Measurements from ENCODE around the gene ZNF547. TPM values are rescaled to one million over a fixed set of nuclear protein-coding genes. Genes with fewer than 3 reads are reported as not detected.
"Not testable (repeated sequence)": the region's sequence is repeated elsewhere in the genome, so short reads cannot be mapped to it uniquely, and the experiment has no call there.

ZNF547 gene
- total RNA-seq, 2 donors from 2014 or later = 3.6 to 4.4 TPM

- no peak for DNase-seq
- intact Hi-C loops (cut with DNase I) = no loop called here
- no peak for ATAC-seq
Observed at GRCh38 chr19:57362419-57362818, 932 bp upstream of the ZNF547 start.

GRCh38 chr19:57363688-57364181 lies 384 bp downstream of the ZNF547 start:
- intact Hi-C loops (cut with DNase I) = loop anchor here in 1 of 2 donors (2.0 kb wide), 1 partner anchor 25 kb away; the partner anchor contains the start of gene ZNF548
- peak; percentile 3 to 7 for ATAC-seq
- no peak for DNase-seq

DNA sequence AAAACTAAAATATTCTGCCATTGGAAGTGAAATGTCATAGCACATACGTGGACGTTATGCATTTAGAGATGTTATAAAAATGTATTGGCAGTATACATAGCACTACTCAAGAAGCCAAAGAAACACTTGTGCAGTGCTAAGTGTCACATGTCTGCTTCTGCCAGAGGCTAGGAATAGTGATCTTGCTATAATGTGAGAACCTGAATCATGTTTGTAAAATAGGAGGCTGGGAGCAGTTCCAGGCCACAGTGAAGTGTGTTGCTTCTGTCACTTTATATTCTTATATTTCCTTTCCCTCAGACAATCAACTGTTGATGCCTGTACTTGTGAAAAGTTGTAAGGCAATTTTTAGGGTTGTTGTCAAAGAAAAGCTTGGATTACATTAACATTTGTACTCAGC lies 3.4 kb downstream of the ZNF547 start:
- ATAC-seq (no peak), DNase-seq (no peak)
- intact Hi-C loops (cut with DNase I) = no loop called here

- DNase-seq (no peak), ATAC-seq (no peak)
- intact Hi-C loops (cut with DNase I) = no loop called here
Observed at GRCh38 chr19:57374179-57374578, 10.8 kb downstream of the ZNF547 start.

DNA sequence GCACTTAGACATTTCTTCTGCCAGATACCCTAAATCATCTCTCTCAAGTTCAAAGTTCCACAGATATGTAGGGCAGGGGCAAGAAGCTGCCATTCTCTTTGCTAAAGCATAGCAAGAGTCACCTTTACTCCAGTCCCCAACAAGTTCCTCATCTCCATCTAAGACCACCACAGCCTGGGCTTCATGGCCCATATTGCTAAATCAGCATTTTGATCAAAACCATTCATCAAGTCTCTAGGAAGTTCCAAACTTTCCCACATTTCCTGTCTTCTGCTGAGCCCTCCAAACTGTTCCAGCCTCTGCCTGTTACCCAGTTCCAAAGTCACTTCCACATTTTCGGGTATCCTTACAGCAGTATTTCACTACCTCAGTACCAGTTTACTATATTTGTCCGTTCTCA lies 11.3 kb downstream of the ZNF547 start:
- intact Hi-C loops (cut with DNase I); ATAC-seq; DNase-seq: not testable (repeated sequence)

DNA sequence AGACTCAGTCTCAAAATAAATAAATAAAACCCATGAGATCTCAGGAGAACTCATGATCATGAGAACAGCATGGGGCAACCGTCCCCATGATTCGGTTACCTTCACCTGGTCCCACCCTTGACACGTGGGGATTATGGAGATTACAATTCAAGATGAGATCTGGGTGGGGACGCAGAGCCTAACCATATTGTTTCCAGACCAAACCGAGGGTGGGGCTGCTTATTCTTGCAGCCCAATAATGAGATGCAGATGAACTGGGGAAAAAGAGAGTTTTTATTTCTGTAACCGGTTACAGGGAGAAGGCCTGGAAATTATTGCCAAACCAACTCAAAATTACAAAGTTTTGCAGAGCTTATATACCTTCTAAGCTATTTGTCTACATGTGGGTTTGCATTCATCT lies 12.8 kb downstream of the ZNF547 start:
- intact Hi-C loops (cut with DNase I) = no loop called here
- no peak for ATAC-seq
- DNase-seq = no peak

DNA sequence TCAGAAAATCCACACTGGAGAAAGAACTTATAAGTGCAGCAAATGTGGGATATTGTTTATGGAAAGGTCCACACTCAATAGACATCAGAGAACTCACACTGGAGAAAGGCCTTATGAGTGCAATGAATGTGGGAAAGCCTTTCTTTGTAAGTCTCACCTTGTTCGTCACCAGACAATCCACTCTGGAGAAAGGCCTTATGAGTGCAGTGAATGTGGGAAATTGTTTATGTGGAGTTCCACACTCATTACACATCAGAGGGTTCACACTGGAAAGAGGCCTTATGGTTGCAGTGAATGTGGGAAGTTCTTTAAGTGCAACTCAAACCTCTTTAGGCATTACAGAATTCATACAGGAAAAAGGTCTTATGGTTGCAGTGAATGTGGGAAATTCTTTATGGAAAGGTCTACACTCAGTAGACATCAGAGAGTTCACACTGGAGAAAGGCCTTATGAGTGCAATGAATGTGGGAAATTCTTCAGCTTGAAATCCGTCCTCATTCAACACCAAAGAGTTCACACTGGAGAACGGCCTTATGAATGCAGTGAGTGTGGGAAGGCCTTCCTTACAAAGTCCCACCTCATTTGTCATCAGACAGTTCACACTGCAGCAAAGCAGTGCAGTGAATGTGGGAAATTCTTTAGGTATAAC lies 14.3 kb downstream of the ZNF547 start:
- ATAC-seq = no peak
- no peak for DNase-seq
- intact Hi-C loops (cut with DNase I) = no loop called here

DNA sequence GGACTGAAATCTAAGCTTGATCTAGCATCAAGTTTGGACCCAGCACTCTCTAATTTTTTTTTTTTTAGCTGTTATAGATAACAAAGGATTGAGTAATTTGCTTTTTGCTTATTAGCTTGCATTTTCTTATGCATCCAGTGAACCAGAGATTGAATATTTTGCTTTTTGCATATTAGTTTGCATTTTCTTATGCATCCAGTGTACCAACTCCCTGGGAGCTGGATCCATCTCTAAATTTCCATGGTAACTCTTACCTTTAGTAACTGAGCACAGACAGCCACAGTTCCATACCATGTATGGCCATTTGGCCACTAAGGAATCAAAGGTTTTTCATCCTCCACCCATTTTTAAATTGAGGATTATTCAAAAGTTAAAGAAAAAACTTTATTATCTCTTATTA lies 17.6 kb downstream of the ZNF547 start:
- ATAC-seq (no peak), DNase-seq (no peak)
- intact Hi-C loops (cut with DNase I) = no loop called here

DNA sequence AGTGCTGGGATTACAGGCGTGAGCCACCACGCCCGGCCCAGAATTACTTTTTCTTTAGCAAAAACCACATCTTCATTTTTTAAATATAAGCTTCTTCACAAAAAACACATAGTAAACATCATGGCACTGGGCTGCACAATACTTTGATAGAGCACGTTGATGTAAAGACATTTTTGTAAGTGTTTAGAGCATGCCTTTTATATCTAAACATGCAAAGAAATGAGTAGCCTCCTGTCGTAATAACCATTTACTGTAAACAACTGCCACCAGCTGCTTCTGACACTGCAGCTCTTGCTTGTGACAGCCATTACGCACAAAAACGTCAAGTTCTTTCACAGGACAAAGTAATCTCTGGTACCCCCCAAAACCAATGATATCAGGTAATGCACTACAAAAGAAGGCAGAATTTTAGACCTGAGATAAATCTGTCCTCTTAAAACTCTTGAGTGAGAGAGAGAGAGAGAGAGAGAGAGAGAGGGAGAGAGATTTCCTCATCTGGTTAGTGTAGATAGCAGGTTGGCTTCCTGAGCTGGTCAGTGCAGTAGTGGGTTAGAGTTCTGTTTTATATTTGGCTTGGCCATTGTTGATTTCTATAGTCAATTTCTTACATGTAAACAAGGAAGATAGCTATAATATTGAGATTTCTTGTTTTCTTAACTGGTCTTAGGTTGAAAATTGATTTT lies 19.6 kb downstream of the ZNF547 start:
- DNase-seq = no peak
- intact Hi-C loops (cut with DNase I) = no loop called here
- no peak for ATAC-seq

DNA sequence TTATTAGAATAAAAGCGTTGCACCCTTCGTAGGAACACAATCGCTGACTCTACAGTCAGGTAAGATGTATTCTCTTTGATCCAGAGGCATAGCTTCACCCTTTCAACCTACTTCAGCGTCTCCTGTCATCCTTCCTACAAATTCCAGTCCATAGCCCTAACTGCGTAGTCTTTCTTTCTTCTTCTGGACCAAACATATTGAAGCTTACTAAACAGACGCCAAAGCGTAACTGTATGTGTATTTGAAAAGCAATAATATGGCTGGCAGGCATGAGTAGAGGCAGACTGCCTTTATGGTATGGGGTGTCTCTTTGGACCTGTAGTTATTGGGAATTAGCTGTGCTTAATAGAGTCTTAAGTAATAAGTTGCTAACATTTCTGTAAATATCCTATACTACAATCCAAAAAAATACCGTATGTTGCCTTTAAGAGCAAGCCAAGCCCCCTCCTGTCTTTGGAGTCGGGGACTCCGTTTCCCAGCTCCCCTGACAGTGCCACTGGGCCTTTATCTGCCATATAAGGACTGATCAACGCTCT lies 25.9 kb downstream of the ZNF547 start:
- DNase-seq = no peak
- no peak for ATAC-seq
- intact Hi-C loops (cut with DNase I) = loop anchor here in 1 of 2 donors (2.0 kb wide), 1 partner anchor 24 kb away; no protein-coding TSS in a partner anchor

DNA sequence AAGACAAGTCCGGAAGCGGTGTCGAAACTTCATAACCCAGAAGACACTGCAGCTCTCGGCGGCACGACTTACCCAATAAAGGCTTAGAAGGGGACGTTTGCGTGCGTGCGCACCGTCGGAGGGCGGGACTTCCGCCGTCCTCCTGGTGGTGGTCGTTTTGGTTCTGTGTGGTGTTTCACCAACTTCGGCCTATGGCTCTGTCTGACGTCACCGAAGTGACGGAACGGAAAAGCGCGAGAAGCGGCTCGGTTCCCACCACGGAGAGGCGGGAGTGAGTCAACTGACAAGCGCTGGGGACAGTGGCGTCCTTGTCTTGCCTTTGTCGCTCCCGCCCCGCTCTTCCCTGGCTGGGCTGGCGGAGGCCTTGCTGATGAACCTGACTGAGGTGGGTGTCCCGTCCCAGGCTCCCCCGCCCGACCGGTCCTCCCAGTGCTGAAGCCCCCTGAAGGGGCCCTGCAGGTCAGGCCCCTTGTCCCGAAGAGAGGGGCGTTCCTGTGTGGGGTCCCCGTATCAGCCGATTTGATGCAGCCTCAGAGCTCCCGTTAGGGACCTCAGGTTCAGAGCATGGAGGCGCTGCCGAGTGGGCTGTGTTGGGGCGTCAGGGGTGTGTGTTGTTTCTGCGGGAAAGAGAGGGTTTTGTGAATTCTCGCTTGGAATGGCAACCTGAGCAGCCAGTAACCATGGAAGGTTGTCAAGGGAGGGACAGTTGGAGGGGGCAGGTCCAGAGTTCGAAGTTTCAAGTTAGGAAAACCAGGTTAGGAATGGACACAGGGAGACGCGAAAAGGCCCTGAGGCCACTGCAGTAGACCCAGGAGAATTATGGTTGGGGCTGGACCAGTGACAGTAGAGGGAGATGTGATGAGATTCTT lies 26.6 kb downstream of the ZNF547 start, which contains the start of gene ZNF548:
Gene ZNF548, plus strand, starts transcription at position 125 of the 869 bp plus-strand sequence. Its CDS starts 246 bp downstream, at position 371.
- intact Hi-C loops (cut with DNase I) = loop anchor here in 1 of 2 donors (2.0 kb wide), 1 partner anchor 25 kb away; no protein-coding TSS in a partner anchor
- DNase-seq = peak; percentile 98
- ATAC-seq = peak; percentile 100

- ATAC-seq (peak in 1 of 2 donors; percentile 14), DNase-seq (no peak)
- intact Hi-C loops (cut with DNase I) = no loop called here
Observed at GRCh38 chr19:57395710-57396109, 32.4 kb downstream of the ZNF547 start.

- ATAC-seq (no peak), DNase-seq (no peak)
- intact Hi-C loops (cut with DNase I) = no loop called here
Observed at GRCh38 chr19:57398868-57399267, 35.5 kb downstream of the ZNF547 start.

GRCh38 chr19:57403737-57404563 lies 40.6 kb downstream of the ZNF547 start:
- intact Hi-C loops (cut with DNase I) = no loop called here

DNA sequence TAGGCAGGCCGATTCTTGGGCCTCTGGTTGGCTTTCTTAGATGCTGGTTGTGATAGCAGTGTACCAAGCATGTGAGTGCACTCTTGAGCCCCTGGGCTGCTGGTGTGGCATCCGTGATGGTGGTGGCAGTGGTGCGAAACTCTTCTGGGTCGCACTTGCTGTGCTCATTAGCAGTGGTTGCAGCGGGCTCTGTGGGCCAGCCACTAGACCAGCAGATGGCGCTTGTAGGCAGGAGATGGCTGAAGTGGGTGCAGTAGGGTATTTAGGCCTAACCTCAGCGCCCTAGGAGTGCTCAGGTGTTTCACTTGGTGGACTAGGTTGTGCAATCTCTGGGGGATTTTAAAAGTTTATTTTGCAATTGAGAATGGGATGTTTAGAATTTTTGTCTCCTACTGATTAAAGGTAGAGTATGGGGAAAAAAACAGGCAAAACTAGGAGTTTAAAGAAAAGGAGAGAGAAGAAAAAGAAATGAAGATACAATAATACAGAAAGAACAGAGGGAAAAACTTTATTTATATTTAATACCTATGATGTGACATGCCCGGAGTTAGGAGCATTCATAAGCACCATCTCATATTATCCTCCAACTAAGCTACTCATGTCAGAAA lies 43.3 kb downstream of the ZNF547 start:
- intact Hi-C loops (cut with DNase I) = no loop called here
- peak; percentile 70 for DNase-seq
- ATAC-seq = peak; percentile 42 to 65

More at GRCh38 chr19:57403737-57404563, 40.6 kb downstream of the ZNF547 start:
- DNase-seq = no peak
- no peak for ATAC-seq

DNA sequence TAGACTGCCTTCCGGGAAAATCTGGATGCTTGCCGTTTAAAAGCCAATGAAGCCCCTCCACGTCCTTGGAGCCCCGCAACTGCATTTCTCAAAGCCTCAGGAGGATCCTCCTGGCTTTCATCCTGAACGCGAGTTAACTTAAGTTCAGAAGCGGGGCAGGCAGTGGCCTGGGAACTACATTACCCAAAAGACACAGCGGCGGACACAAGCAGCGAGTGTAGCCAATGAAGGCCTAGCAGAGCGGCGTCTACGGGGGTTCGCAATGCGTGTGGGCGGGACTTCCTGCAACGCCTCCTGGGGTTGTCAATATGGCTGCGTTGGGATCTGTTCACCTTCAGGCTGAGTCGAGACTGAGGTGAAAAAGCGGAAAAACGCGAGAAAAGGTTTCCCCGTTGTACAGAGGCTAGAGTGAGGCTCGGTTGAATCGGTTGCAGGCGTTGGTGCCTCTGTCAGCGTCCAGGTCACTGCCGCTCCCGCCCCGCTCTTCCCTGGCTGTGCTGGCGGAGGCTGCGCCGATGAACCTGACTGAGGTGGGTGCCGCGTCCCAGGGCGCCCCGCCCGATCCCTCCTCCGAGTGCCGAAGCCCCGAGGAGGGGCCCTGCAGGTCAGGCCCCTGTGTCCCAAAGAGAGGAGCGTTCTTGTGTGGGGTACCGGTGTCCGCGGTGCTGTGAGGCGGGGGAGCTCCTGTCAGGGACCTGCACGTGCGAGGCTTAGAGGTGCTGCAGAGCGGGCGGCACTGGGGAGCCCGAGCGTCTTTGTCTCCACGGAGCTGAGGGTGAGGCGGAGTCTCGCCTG lies 47.7 kb downstream of the ZNF547 start, which contains the start of gene ZNF17:
Gene ZNF17, plus strand, starts transcription at position 285 of the 795 bp plus-strand sequence. CDS start 2,455 bp downstream, outside the sequence.
- ATAC-seq (peak; percentile 100), DNase-seq (peak; percentile 97)
- intact Hi-C loops (cut with DNase I) = no loop called here

DNA sequence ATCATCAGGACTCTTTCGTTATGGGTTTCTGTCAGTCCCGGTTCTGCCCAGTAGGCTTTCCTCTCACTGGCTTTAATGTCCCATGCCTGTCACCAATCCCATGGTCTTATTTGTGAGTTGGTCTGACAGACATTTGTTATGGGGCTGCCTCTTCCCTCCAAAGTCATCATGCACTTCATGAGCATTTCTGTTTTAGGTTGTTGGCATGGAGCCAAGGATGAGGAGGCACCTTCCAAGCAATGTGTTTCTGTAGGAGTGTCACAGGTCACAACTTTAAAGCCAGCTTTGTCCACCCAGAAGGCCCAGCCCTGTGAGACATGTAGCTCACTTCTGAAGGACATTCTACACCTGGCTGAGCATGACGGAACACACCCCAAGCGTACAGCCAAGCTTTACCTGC lies 56.1 kb downstream of the ZNF547 start:
- intact Hi-C loops (cut with DNase I) = no loop called here
- ATAC-seq = no peak
- DNase-seq = no peak
